ENCODE results near the gene XRCC5. TPM values are rescaled to one million over a fixed set of nuclear protein-coding genes. Genes with fewer than 3 reads are reported as not detected.

The XRCC5 gene
- total RNA-seq, 4 donors from 2014 or later: 134 to 164 (median 147) TPM

- TF ChIP-seq POLR2A (IDR thresholded peaks at IDR 0.05) (no peak), EP300 (IDR thresholded peaks at IDR 0.05) (no peak), CTCF (IDR thresholded peaks at IDR 0.05) (no peak)
- H3K27ac ChIP-seq: no peak overlapping the region
- WGBS, 2 donors: 69 to 72% methylated on average over 2 of the region's 2 CpGs
Observed at GRCh38 chr2:216181953-216182461, 72.9 kb downstream of the XRCC5 start.

GRCh38 chr2:216183462-216183861 lies 74.3 kb downstream of the XRCC5 start:
- WGBS, 2 donors: 64 to 77% methylated on average over 1 of the region's 1 CpG
- Histone ChIP-seq H3K27me3 (no peaks in the 10 kb centered on the region), H3K27ac (no peak overlapping the region), H3K4me1 (peaks cover 0 to 46% (median 0%) of the 10 kb centered on the region in 4 donors), H3K36me3 (peaks cover 0 to 37% (median 8%) of the 10 kb centered on the region in 3 donors), H3K4me3 (no peak overlapping the region), H3K9me3 (no peaks in the 10 kb centered on the region)
- DNase-seq (ENCODE audit: low spot score in 2 of 2): no peak
- TF ChIP-seq CTCF (IDR thresholded peaks at IDR 0.05): no peak
- no peak for TF ChIP-seq EP300 (IDR thresholded peaks at IDR 0.05)
- TF ChIP-seq POLR2A (IDR thresholded peaks at IDR 0.05): no peak

More at GRCh38 chr2:216181953-216182461, 72.9 kb downstream of the XRCC5 start:
- DNase-seq (ENCODE audit: low spot score in 2 of 2): no peak
- Histone ChIP-seq H3K4me3 (no peak overlapping the region), H3K27me3 (no peaks in the 10 kb centered on the region), H3K9me3 (no peaks in the 10 kb centered on the region), H3K36me3 (peaks cover 0 to 42% (median 8%) of the 10 kb centered on the region in 3 donors), H3K4me1 (peaks cover 0 to 36% (median 0%) of the 10 kb centered on the region in 4 donors)

- Histone ChIP-seq H3K36me3 (peaks cover 0 to 37% (median 0%) of the 10 kb centered on the region in 3 donors), H3K9me3 (no peaks in the 10 kb centered on the region), H3K4me3 (no peak overlapping the region), H3K27ac (peak overlapping the region in 2 of 4 donors; percentile 21 to 51), H3K27me3 (no peaks in the 10 kb centered on the region), H3K4me1 (peaks cover 0 to 57% (median 3%) of the 10 kb centered on the region in 4 donors)
- WGBS, 2 donors: 42 to 53% methylated on average over 3 of the region's 3 CpGs
- no peak for DNase-seq (ENCODE audit: low spot score in 2 of 2)
- TF ChIP-seq POLR2A (IDR thresholded peaks at IDR 0.05): no peak
- no peak for TF ChIP-seq EP300 (IDR thresholded peaks at IDR 0.05)
- no peak for TF ChIP-seq CTCF (IDR thresholded peaks at IDR 0.05)
Observed at GRCh38 chr2:216188559-216188850, 79.4 kb downstream of the XRCC5 start.

- Histone ChIP-seq H3K4me3 (no peak overlapping the region), H3K4me1 (peaks cover 0 to 56% (median 3%) of the 10 kb centered on the region in 4 donors), H3K27me3 (no peaks in the 10 kb centered on the region), H3K9me3 (no peaks in the 10 kb centered on the region), H3K27ac (peak overlapping the region in 2 of 4 donors; percentile 21 to 51), H3K36me3 (peaks cover 0 to 41% (median 0%) of the 10 kb centered on the region in 3 donors)
- TF ChIP-seq EP300 (IDR thresholded peaks at IDR 0.05) (no peak), POLR2A (IDR thresholded peaks at IDR 0.05) (no peak), CTCF (IDR thresholded peaks at IDR 0.05) (no peak)
- WGBS, 2 donors: 47 to 60% methylated on average over 2 of the region's 2 CpGs
- DNase-seq (ENCODE audit: low spot score in 2 of 2): no peak
Observed at GRCh38 chr2:216188956-216189355, 79.8 kb downstream of the XRCC5 start.

- TF ChIP-seq CTCF (IDR thresholded peaks at IDR 0.05) (no peak), EP300 (IDR thresholded peaks at IDR 0.05) (no peak), POLR2A (IDR thresholded peaks at IDR 0.05) (no peak)
- H3K27me3 ChIP-seq: no peaks in the 10 kb centered on the region
- no peaks in the 10 kb centered on the region for H3K9me3 ChIP-seq
- DNase-seq (ENCODE audit: low spot score in 2 of 2): no peak
- peaks cover 0 to 52% (median 3%) of the 10 kb centered on the region in 4 donors for H3K4me1 ChIP-seq
- H3K36me3 ChIP-seq: peaks cover 0 to 42% (median 0%) of the 10 kb centered on the region in 3 donors
- peak overlapping the region in 2 of 4 donors; percentile 21 to 51 for H3K27ac ChIP-seq
- no peak overlapping the region for H3K4me3 ChIP-seq
- 63 to 68% methylated on average over 2 of the region's 2 CpGs for WGBS, 2 donors
Observed at GRCh38 chr2:216189410-216189809, 80.3 kb downstream of the XRCC5 start.

Measured in tibial nerve (tissue), 4 donors.